ENCODE results near the gene DDX10.

DNA sequence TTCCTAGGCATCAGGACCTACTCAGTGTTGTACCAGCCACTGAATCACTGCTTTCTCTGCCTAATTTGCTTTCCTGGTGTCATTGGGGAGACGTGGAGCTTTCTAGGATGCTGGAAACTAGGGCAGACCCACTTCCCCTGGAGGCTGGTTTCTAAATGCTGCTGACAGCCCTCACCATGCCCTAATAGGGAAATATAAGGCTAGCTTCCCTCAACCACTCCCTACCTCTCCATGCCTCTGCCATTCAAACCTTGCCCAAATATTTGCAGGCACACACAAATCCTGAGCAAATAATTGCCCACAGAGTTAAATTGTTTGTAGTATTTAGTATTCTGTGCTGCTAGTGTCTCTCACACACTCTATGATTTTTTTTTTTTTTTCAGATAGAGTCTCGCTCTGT, 310.2 kb downstream of the DDX10 start:
- TF ChIP-seq, protein P1, sequence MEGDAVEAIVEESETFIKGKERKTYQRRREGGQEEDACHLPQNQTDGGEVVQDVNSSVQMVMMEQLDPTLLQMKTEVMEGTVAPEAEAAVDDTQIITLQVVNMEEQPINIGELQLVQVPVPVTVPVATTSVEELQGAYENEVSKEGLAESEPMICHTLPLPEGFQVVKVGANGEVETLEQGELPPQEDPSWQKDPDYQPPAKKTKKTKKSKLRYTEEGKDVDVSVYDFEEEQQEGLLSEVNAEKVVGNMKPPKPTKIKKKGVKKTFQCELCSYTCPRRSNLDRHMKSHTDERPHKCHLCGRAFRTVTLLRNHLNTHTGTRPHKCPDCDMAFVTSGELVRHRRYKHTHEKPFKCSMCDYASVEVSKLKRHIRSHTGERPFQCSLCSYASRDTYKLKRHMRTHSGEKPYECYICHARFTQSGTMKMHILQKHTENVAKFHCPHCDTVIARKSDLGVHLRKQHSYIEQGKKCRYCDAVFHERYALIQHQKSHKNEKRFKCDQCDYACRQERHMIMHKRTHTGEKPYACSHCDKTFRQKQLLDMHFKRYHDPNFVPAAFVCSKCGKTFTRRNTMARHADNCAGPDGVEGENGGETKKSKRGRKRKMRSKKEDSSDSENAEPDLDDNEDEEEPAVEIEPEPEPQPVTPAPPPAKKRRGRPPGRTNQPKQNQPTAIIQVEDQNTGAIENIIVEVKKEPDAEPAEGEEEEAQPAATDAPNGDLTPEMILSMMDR (IDR thresholded peaks at IDR 0.05), result no peak
- TF ChIP-seq POLR2A (IDR thresholded peaks at IDR 0.05), result no peak

Measured in esophagus squamous epithelium (tissue), 4 donors.